Osteocyte (in vitro differentiated cells): ENCODE results near the gene ABLIM1. TPM values are rescaled to one million over a fixed set of nuclear protein-coding genes. Genes with fewer than 3 reads are reported as not detected.
A peak's percentile ranks its signal among the peaks of the same experiment; 100 is the strongest.

Experiments
- DNase-seq: peaks from one replicate; pipeline ENCODE4 v3.0.0; 2021; ENCODE audit warnings: mixed read lengths; ENCODE audit not compliant: unreplicated experiment; ENCODE audit errors: extremely low spot score
- H3K27ac Mint-ChIP-seq: one replicate; pipeline ENCODE4 v1.8.0; 2021; ENCODE audit warnings: mild to moderate bottlenecking, mixed read lengths; ENCODE audit not compliant: unreplicated experiment
- H3K27me3 Mint-ChIP-seq: one replicate; pipeline ENCODE4 v1.8.0; 2021; ENCODE audit warnings: mixed read lengths; ENCODE audit not compliant: unreplicated experiment
- H3K36me3 Mint-ChIP-seq: one replicate; pipeline ENCODE4 v1.8.0; 2021; ENCODE audit warnings: mixed read lengths; ENCODE audit not compliant: unreplicated experiment
- H3K4me1 Mint-ChIP-seq: one replicate; pipeline ENCODE4 v1.8.0; 2021; ENCODE audit warnings: mixed read lengths; ENCODE audit not compliant: unreplicated experiment
- H3K4me3 Mint-ChIP-seq: one replicate; pipeline ENCODE4 v1.8.0; 2021; ENCODE audit warnings: mild to moderate bottlenecking, moderate library complexity, mixed read lengths; ENCODE audit not compliant: unreplicated experiment
- H3K9me3 Mint-ChIP-seq: one replicate; pipeline ENCODE4 v1.8.0; 2021; ENCODE audit warnings: mixed read lengths; ENCODE audit not compliant: unreplicated experiment
- CTCF ChIP-seq: fragments of 200-600 bp; sonication (generic); IDR thresholded peaks from 2 replicates; pipeline ENCODE4 v1.5.0; 2021; ENCODE audit warnings: antibody characterized with exemption, mild to moderate bottlenecking, moderate library complexity
- total RNA-seq: library from RNA; stranded (reverse); gene quantifications from 2 replicates; pipeline ENCODE4 v1.2.1, GENCODE V29; 2021

ABLIM1 gene
- total RNA-seq, 1 donor from 2014 or later: 39.0 TPM

GRCh38 chr10:114401195-114401791, 256.8 kb downstream of the ABLIM1 start:
- no peaks in the 10 kb centered on the region for H3K27me3 Mint-ChIP-seq
- peaks cover 64% of the 10 kb centered on the region for H3K4me1 Mint-ChIP-seq
- no peak overlapping the region for H3K4me3 Mint-ChIP-seq
- TF ChIP-seq CTCF: no peak
- H3K9me3 Mint-ChIP-seq: no peaks in the 10 kb centered on the region
- H3K36me3 Mint-ChIP-seq: no peaks in the 10 kb centered on the region
- DNase-seq: no peak
- no peak overlapping the region for H3K27ac Mint-ChIP-seq

- no peak for TF ChIP-seq CTCF
- Mint-ChIP-seq H3K27ac (peak overlapping the region; percentile 58), H3K4me1 (peaks cover 62% of the 10 kb centered on the region), H3K36me3 (no peaks in the 10 kb centered on the region), H3K9me3 (no peaks in the 10 kb centered on the region), H3K27me3 (no peaks in the 10 kb centered on the region), H3K4me3 (no peak overlapping the region)
- no peak for DNase-seq
Measured at GRCh38 chr10:114400091-114400490, 258.0 kb downstream of the ABLIM1 start.

- H3K4me3 Mint-ChIP-seq: no peak overlapping the region
- H3K4me1 Mint-ChIP-seq: peaks cover 64% of the 10 kb centered on the region
- DNase-seq: no peak
- no peak for TF ChIP-seq CTCF
- no peaks in the 10 kb centered on the region for H3K27me3 Mint-ChIP-seq
- H3K27ac Mint-ChIP-seq: peak overlapping the region; percentile 58
- H3K36me3 Mint-ChIP-seq: no peaks in the 10 kb centered on the region
- no peaks in the 10 kb centered on the region for H3K9me3 Mint-ChIP-seq
Measured at GRCh38 chr10:114399576-114399975, 258.5 kb downstream of the ABLIM1 start.

- H3K27me3 Mint-ChIP-seq: no peaks in the 10 kb centered on the region
- no peaks in the 10 kb centered on the region for H3K36me3 Mint-ChIP-seq
- DNase-seq: no peak
- no peaks in the 10 kb centered on the region for H3K9me3 Mint-ChIP-seq
- H3K4me1 Mint-ChIP-seq: peaks cover 69% of the 10 kb centered on the region
- TF ChIP-seq CTCF: no peak
- H3K4me3 Mint-ChIP-seq: no peak overlapping the region
- peak overlapping the region; percentile 8 for H3K27ac Mint-ChIP-seq
Measured at GRCh38 chr10:114398587-114399331, 259.3 kb downstream of the ABLIM1 start.

GRCh38 chr10:114397651-114398145, 260.4 kb downstream of the ABLIM1 start:
- no peak for DNase-seq
- peak overlapping the region; percentile 70 for H3K27ac Mint-ChIP-seq
- H3K27me3 Mint-ChIP-seq: no peaks in the 10 kb centered on the region
- no peaks in the 10 kb centered on the region for H3K36me3 Mint-ChIP-seq
- no peak overlapping the region for H3K4me3 Mint-ChIP-seq
- H3K9me3 Mint-ChIP-seq: no peaks in the 10 kb centered on the region
- no peak for TF ChIP-seq CTCF
- peaks cover 73% of the 10 kb centered on the region for H3K4me1 Mint-ChIP-seq
